ENCODE data around the gene SMIM5. TPM values are rescaled to one million over a fixed set of nuclear protein-coding genes. Genes with fewer than 3 reads are reported as not detected.
A peak's percentile ranks its signal among the peaks of the same experiment; 100 is the strongest.

SMIM5 gene
- total RNA-seq, 1 experiment from 2014 or later = 0.20 TPM

DNA sequence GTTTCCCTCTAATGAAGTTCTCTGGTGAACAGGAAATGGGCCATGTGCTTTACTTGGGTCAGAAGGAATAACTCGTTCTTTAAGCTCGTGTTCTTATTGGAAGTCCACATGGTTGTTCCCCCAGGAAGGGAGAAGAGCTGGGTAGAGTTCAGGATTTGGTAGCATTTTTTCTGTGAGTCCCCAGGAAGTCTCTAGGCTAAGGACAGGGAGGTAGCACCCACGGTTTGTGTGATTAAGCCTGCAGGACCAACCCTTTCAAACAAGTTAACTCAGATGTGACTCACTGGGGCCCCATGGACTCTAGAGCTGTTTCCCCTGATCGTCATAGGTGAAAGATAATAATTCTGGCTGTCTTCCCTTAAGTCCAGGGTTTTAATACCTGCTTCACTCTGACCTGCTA is 50.3 kb downstream of the SMIM5 start:
- Histone ChIP-seq H3K4me1 (peaks cover 30% of the 10 kb centered on the region), H3K36me3 (ENCODE audit: control insufficient read depth, insufficient read depth, low read length) (peaks cover 7% of the 10 kb centered on the region), H3K27me3 (replicated peaks; ENCODE audit: control insufficient read depth, insufficient read depth, low read length) (no peaks in the 10 kb centered on the region), H3K9me3 (no peaks in the 10 kb centered on the region), H3K4me3 (ENCODE audit: low read depth, low read length) (no peak overlapping the region)
- intact Hi-C loops (cut with micrococcal nuclease; ENCODE audit: unreplicated experiment) = no loop called here
- TF ChIP-seq, protein P1, sequence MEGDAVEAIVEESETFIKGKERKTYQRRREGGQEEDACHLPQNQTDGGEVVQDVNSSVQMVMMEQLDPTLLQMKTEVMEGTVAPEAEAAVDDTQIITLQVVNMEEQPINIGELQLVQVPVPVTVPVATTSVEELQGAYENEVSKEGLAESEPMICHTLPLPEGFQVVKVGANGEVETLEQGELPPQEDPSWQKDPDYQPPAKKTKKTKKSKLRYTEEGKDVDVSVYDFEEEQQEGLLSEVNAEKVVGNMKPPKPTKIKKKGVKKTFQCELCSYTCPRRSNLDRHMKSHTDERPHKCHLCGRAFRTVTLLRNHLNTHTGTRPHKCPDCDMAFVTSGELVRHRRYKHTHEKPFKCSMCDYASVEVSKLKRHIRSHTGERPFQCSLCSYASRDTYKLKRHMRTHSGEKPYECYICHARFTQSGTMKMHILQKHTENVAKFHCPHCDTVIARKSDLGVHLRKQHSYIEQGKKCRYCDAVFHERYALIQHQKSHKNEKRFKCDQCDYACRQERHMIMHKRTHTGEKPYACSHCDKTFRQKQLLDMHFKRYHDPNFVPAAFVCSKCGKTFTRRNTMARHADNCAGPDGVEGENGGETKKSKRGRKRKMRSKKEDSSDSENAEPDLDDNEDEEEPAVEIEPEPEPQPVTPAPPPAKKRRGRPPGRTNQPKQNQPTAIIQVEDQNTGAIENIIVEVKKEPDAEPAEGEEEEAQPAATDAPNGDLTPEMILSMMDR (IDR thresholded peaks at IDR 0.05; ENCODE audit: insufficient read depth in 1 of 2, low read depth in 1 of 2, low read length in 1 of 2, severe bottlenecking in 1 of 2, unreplicated experiment in 1 of 2) = no peak
- Mint-ChIP-seq H3K9me3 (ENCODE audit: unreplicated experiment) (no peaks in the 10 kb centered on the region), H3K27ac (ENCODE audit: unreplicated experiment) (peak overlapping the region; percentile 90), H3K27me3 (ENCODE audit: insufficient read depth, unreplicated experiment) (no peaks in the 10 kb centered on the region), H3K4me3 (ENCODE audit: unreplicated experiment) (no peak overlapping the region), H3K36me3 (ENCODE audit: insufficient read depth, unreplicated experiment) (peaks cover 75% of the 10 kb centered on the region), H3K4me1 (ENCODE audit: low read depth, unreplicated experiment) (peaks cover 33% of the 10 kb centered on the region)
- BruUV-seq (replicated peaks) = no TSS peak
- DNase-seq = peak; percentile 37 to 66
- ChIA-PET CTCF (interaction anchor here (0.7 to 1.5 kb wide), 3 partner anchors 50 to 82 kb away, joined by 3 to 11 read pairs (median 5); partner anchors contain the start of gene SMIM5), POLR2A (interaction anchor here (0.6 to 1.3 kb wide), 4 partner anchors 65 to 419 kb away, joined by 3 to 14 read pairs (median 4); no protein-coding TSS in a partner anchor)

DNA sequence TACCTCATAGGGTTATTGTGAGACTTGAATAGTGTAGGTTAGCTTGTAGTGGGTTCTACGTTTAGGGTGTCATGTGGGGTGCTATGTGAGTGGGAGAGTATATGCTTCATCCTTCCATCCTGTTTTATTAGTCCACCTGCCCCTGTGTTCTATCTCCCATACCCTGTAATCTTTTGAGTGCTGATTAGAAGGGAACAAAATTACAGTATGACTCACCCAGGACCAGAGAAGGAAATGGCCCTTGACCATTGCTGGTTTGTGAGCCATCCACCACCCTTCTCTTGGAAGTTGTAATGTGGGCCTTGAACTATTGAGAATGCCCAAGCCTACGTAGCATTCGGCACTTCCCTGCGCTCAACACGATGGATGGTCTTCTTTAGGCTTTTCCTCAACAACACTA is 51.0 kb downstream of the SMIM5 start:
- ChIA-PET CTCF (interaction anchor here (0.5 to 1.5 kb wide), 3 partner anchors 51 to 75 kb away, joined by 3 to 11 read pairs (median 5); partner anchors contain the start of gene SMIM5), POLR2A (interaction anchor here (0.6 to 1.3 kb wide), 2 partner anchors 81 to 96 kb away, joined by 3 to 5 read pairs; no protein-coding TSS in a partner anchor)
- intact Hi-C loops (cut with micrococcal nuclease; ENCODE audit: unreplicated experiment) = no loop called here
- Mint-ChIP-seq H3K36me3 (ENCODE audit: insufficient read depth, unreplicated experiment) (peaks cover 75% of the 10 kb centered on the region), H3K4me1 (ENCODE audit: low read depth, unreplicated experiment) (peaks cover 40% of the 10 kb centered on the region), H3K9me3 (ENCODE audit: unreplicated experiment) (no peaks in the 10 kb centered on the region), H3K27ac (ENCODE audit: unreplicated experiment) (peak overlapping the region; percentile 90), H3K27me3 (ENCODE audit: insufficient read depth, unreplicated experiment) (no peaks in the 10 kb centered on the region), H3K4me3 (ENCODE audit: unreplicated experiment) (no peak overlapping the region)
- Histone ChIP-seq H3K4me3 (ENCODE audit: low read depth, low read length) (no peak overlapping the region), H3K9me3 (no peaks in the 10 kb centered on the region), H3K27me3 (replicated peaks; ENCODE audit: control insufficient read depth, insufficient read depth, low read length) (no peaks in the 10 kb centered on the region), H3K4me1 (peaks cover 30% of the 10 kb centered on the region), H3K36me3 (ENCODE audit: control insufficient read depth, insufficient read depth, low read length) (peaks cover 6% of the 10 kb centered on the region)
- TSS peak; percentile 20 for BruUV-seq (replicated peaks)
- DNase-seq = no peak
- TF ChIP-seq, protein P1 (IDR thresholded peaks at IDR 0.05; ENCODE audit: insufficient read depth in 1 of 2, low read depth in 1 of 2, low read length in 1 of 2, severe bottlenecking in 1 of 2, unreplicated experiment in 1 of 2) = no peak

DNA sequence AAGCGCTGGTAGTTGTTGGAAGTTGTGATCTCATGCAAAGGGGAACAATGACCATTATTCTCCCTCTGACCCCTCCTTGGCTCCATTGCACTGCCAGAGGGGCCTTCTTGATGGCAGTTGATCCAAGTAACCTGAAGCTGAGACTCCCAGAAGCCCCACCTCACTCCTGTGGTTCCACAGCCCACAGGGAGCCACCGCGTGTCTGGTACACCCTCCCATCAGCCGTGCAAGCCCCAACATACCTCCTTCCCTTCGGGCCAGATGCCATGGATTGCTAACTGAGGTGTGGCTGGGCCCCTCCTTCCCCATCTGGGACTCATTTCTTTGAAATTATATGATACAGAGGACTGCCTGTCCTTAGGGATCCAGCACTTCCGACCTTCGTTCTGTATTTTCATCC is 51.7 kb downstream of the SMIM5 start:
- no TSS peak for BruUV-seq (replicated peaks)
- ChIA-PET POLR2A (no interaction called here), CTCF (no interaction called here)
- no peaks in the 10 kb centered on the region for H3K9me3 Mint-ChIP-seq (ENCODE audit: unreplicated experiment)
- peak overlapping the region; percentile 90 for H3K27ac Mint-ChIP-seq (ENCODE audit: unreplicated experiment)
- TF ChIP-seq, protein P1 (IDR thresholded peaks at IDR 0.05; ENCODE audit: insufficient read depth in 1 of 2, low read depth in 1 of 2, low read length in 1 of 2, severe bottlenecking in 1 of 2, unreplicated experiment in 1 of 2) = no peak
- H3K36me3 Mint-ChIP-seq (ENCODE audit: insufficient read depth, unreplicated experiment) = peaks cover 69% of the 10 kb centered on the region
- Histone ChIP-seq H3K4me3 (ENCODE audit: low read depth, low read length) (no peak overlapping the region), H3K27me3 (replicated peaks; ENCODE audit: control insufficient read depth, insufficient read depth, low read length) (no peaks in the 10 kb centered on the region), H3K9me3 (no peaks in the 10 kb centered on the region), H3K36me3 (ENCODE audit: control insufficient read depth, insufficient read depth, low read length) (peaks cover 6% of the 10 kb centered on the region), H3K4me1 (peaks cover 30% of the 10 kb centered on the region)
- H3K4me3 Mint-ChIP-seq (ENCODE audit: unreplicated experiment) = peak overlapping the region; percentile 46
- no peaks in the 10 kb centered on the region for H3K27me3 Mint-ChIP-seq (ENCODE audit: insufficient read depth, unreplicated experiment)
- DNase-seq = peak; percentile 58 to 86
- peaks cover 35% of the 10 kb centered on the region for H3K4me1 Mint-ChIP-seq (ENCODE audit: low read depth, unreplicated experiment)
- intact Hi-C loops (cut with micrococcal nuclease; ENCODE audit: unreplicated experiment) = no loop called here
